PC-9 (cell line): ENCODE measurements around the gene FBXL13. TPM values are rescaled to one million over a fixed set of nuclear protein-coding genes. Genes with fewer than 3 reads are reported as not detected.

Source experiments
- BruUV-seq: library from RNA; stranded (reverse); fragments of 400-500 nt; replicated peaks from 2 replicates; lab custom pipeline; 2021; lab: Mats Ljungman, UMichigan
- CTCF ChIA-PET: fragments of 300-600 bp; sonication (Branson Sonifier 250); formaldehyde crosslinking; loops from one replicate; lab custom pipeline; 2022; ENCODE audit warnings: antibody characterized with exemption; lab: Charles Lee
- POLR2A ChIA-PET: fragments of 300-600 bp; sonication (Branson Sonifier 250); formaldehyde crosslinking; loops from one replicate; lab custom pipeline; 2022; ENCODE audit warnings: antibody characterized with exemption; ENCODE audit not compliant: unreplicated experiment; lab: Charles Lee
- DNase-seq, 2 experiments: peaks; one replicate each; pipeline versions ENCODE4 v3.0.0 to v3.0.0-alpha.2; 2015 to 2022; ENCODE audit warnings: mixed read lengths in 1 of 2
- H2AFZ ChIP-seq: fragments of 200-600 bp; sonication (generic); 2 replicates; pipeline ENCODE4 v1.8.1; 2017; ENCODE audit warnings: antibody characterized with exemption
- H3F3A ChIP-seq: fragments of 200-600 bp; sonication (generic); 2 replicates; pipeline ENCODE4 v1.8.1; 2017; ENCODE audit warnings: antibody characterized with exemption, mild to moderate bottlenecking, low read depth; ENCODE audit not compliant: insufficient read depth
- H3K27ac ChIP-seq: fragments of 200-600 bp; sonication (generic); 2 replicates; pipeline ENCODE4 v1.6.1; 2016; ENCODE audit warnings: mixed run types
- H3K27me3 ChIP-seq: fragments of 200-600 bp; sonication (generic); 2 replicates; pipeline ENCODE4 v1.6.1; 2016; ENCODE audit warnings: low read depth, mixed run types; ENCODE audit not compliant: insufficient read depth
- H3K36me3 ChIP-seq: fragments of 200-600 bp; sonication (generic); 2 replicates; pipeline ENCODE4 v1.6.1; 2016; ENCODE audit warnings: low read depth, mixed run types
- H3K4me1 ChIP-seq: fragments of 200-600 bp; sonication (generic); replicated peaks from 2 replicates; pipeline ENCODE4 v1.6.1; 2016; ENCODE audit warnings: mixed run types; ENCODE audit not compliant: insufficient read depth
- H3K4me2 ChIP-seq: fragments of 200-600 bp; sonication (generic); 2 replicates; pipeline ENCODE4 v1.6.1; 2017; ENCODE audit warnings: mixed run types
- H3K4me3 ChIP-seq: fragments of 200-600 bp; sonication (generic); 2 replicates; pipeline ENCODE4 v1.6.1; 2016; ENCODE audit warnings: mixed run types
- H3K79me2 ChIP-seq: fragments of 200-600 bp; sonication (generic); 2 replicates; pipeline ENCODE4 v1.6.1; 2017; ENCODE audit warnings: low read depth, mixed run types
- H3K9me2 ChIP-seq: fragments of 200-600 bp; sonication (generic); 2 replicates; pipeline ENCODE4 v1.8.1; 2017; ENCODE audit warnings: mild to moderate bottlenecking; ENCODE audit not compliant: insufficient read depth
- H3K9me3 ChIP-seq: fragments of 200-600 bp; sonication (generic); 2 replicates; pipeline ENCODE4 v1.8.1; 2016; ENCODE audit warnings: low read depth; ENCODE audit not compliant: insufficient read depth
- H4K20me1 ChIP-seq: fragments of 200-600 bp; sonication (generic); 2 replicates; pipeline ENCODE4 v1.8.1; 2017; ENCODE audit not compliant: insufficient read depth
- CTCF ChIP-seq: fragments of 200-600 bp; sonication (generic); conservative IDR thresholded peaks from 2 replicates; pipeline ENCODE4 v1.6.1; 2017; ENCODE audit warnings: mixed run types, antibody characterized with exemption, mild to moderate bottlenecking, moderate library complexity
- EZH2 ChIP-seq: fragments of 200-600 bp; sonication (generic); IDR thresholded peaks from 2 replicates; pipeline ENCODE4 v1.8.0; 2017; ENCODE audit warnings: antibody characterized with exemption, low read depth
- intact Hi-C: fragments of 100-400 bp; cut with micrococcal nuclease; formaldehyde crosslinking; loops from one replicate; pipeline ENCODE4 v1.10.0; 2022; ENCODE audit not compliant: unreplicated experiment
- total RNA-seq: library from RNA; stranded (reverse); gene quantifications from 2 replicates; pipeline ENCODE4 v1.2.3, GENCODE V29; 2021

Gene FBXL13
- total RNA-seq, 1 experiment from 2014 or later: 19.4 TPM

GRCh38 chr7:102918845-102919244, 155.8 kb downstream of the FBXL13 start:
- Histone ChIP-seq H3K9me3 (no peaks in the 10 kb centered on the region), H3K9me2 (no peaks in the 10 kb centered on the region), H3K36me3 (no peaks in the 10 kb centered on the region), H3K27ac (no peak overlapping the region), H3K27me3 (no peaks in the 10 kb centered on the region), H3K4me1 (peaks cover 7% of the 10 kb centered on the region), H3K79me2 (no peaks in the 10 kb centered on the region), H3F3A (no peaks in the 10 kb centered on the region), H3K4me3 (no peak overlapping the region), H2AFZ (no peak overlapping the region), H3K4me2 (no peak overlapping the region), H4K20me1 (no peaks in the 10 kb centered on the region)
- POLR2A ChIA-PET: no interaction called here
- intact Hi-C loops: no loop called here
- no TSS peak for BruUV-seq
- CTCF ChIA-PET: no interaction called here
- no peak for DNase-seq
- TF ChIP-seq CTCF (no peak), EZH2 (no peak)

- H3K27ac ChIP-seq: no peak overlapping the region
- no peaks in the 10 kb centered on the region for H3K27me3 ChIP-seq
- H3F3A ChIP-seq: no peaks in the 10 kb centered on the region
- H3K4me3 ChIP-seq: no peak overlapping the region
- BruUV-seq: no TSS peak
- H3K4me2 ChIP-seq: no peak overlapping the region
- no peak for DNase-seq
- intact Hi-C loops: no loop called here
- H3K79me2 ChIP-seq: no peaks in the 10 kb centered on the region
- no peaks in the 10 kb centered on the region for H3K36me3 ChIP-seq
- ChIA-PET POLR2A (no interaction called here), CTCF (interaction anchor here (1.0 kb wide), 1 partner anchor 159 kb away, joined by 7 read pairs; no protein-coding TSS in a partner anchor)
- no peaks in the 10 kb centered on the region for H4K20me1 ChIP-seq
- H3K9me3 ChIP-seq: no peaks in the 10 kb centered on the region
- no peaks in the 10 kb centered on the region for H3K9me2 ChIP-seq
- TF ChIP-seq EZH2: no peak
- TF ChIP-seq CTCF: no peak
- H3K4me1 ChIP-seq: peaks cover 7% of the 10 kb centered on the region
- H2AFZ ChIP-seq: no peak overlapping the region
Measured at GRCh38 chr7:102917436-102918353, 156.9 kb downstream of the FBXL13 start.

- Histone ChIP-seq H3K36me3 (no peaks in the 10 kb centered on the region), H3K4me1 (peaks cover 7% of the 10 kb centered on the region), H4K20me1 (no peaks in the 10 kb centered on the region), H3K9me3 (no peaks in the 10 kb centered on the region), H3K27ac (no peak overlapping the region), H3K4me2 (no peak overlapping the region), H3K9me2 (no peaks in the 10 kb centered on the region), H3K4me3 (no peak overlapping the region), H3F3A (no peaks in the 10 kb centered on the region), H2AFZ (no peak overlapping the region), H3K79me2 (no peaks in the 10 kb centered on the region), H3K27me3 (no peaks in the 10 kb centered on the region)
- CTCF ChIA-PET: no interaction called here
- POLR2A ChIA-PET: no interaction called here
- BruUV-seq: no TSS peak
- no peak for TF ChIP-seq CTCF
- TF ChIP-seq EZH2: no peak
- intact Hi-C loops: no loop called here
- DNase-seq: no peak
Measured at GRCh38 chr7:102916881-102917280, 157.7 kb downstream of the FBXL13 start.
